Measurements from ENCODE around the gene TRIM47.
A peak's percentile ranks its signal among the peaks of the same experiment; 100 is the strongest.

TRIM47 gene

DNA sequence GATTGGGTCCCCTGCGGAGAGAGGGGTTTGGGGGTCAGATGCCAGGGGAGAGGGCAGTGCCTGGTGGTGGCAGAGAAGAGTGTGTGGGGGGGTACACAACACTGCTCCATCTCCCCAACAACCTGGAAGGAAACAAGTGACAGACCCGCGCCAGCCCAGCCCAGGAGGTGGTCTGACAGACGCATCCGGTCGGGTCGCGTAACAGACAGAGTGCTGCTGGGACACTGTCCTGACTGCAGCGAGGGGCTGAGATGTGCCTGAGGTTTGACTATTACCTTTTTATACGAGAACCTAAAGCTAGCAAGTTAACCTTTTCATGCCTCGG is 50.3 kb downstream of the TRIM47 start:
- DNase-seq = no peak

DNA sequence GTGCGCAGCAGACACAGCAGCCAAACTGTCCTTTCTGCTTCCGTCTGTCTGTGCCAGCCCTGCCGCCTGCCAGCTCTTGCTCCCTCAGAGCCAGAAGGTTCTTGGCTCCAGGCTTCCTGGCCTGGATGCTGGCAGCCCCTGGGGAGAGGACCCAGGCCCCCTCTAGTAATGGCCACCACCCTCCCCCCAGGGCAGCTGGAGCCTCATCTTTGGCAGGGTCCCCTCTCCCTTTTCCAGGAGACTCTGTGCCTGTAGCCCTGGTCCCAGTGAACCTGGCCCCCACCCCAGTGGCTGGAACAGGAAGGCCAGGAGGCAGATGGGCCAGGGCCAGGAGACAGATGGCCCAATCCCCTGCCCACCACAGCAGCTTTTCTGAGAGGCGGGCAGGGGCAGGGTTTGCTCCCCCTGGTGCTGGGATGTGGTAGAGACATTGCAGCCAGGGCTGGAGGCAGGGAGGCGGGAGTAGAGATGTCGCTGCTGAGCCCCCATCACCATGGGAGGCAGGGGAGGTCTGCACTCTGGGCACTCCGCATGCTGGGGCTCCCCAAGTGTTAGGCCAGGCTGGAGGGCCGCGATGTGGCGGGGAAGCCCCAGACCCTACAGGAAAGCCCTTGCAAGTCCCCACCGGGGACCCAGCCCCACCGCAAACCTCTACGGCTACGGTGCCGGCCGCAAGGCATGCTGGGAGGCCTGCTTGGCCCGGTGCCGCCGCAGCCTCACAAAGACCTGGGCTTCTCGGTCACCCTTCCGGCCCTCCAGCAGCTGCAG is 50.9 kb downstream of the TRIM47 start:
- DNase-seq = peak; percentile 83

DNA sequence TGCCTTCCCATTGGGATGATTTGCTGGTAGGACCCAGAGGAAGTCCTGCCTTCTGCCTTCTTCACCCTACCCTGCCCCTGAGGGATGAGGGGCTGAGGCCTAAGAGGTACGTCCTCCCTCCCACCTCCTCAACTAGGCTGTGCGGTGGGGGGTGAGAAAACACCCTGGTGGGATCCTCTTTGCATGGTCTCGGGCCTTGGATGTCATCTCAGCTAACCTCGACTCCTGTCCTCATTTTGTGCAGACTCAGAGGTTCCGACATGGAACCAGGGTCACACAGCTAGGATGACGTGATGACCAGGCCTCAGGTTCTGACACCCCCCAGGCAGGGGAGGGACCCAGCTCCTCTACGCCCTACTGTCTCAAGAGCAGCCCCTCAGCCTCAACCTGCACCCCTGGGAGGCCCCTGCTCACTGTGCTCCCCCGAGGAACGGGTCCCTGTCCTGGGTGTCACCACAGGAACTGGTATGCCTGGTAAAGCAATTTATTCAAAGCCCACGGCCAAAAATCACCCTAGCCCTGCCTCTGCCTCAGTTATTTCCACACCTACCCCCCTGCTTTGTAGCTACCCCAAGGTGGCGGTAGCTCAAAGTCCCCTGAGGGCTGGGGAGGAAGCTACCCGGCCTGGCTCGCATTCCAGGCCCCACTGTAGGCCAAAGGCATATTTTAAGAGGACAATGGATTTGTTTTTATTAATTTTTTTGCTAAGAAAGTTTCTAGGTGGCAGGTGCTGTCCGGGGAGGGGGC is 51.6 kb downstream of the TRIM47 start:
- no peak for DNase-seq

DNA sequence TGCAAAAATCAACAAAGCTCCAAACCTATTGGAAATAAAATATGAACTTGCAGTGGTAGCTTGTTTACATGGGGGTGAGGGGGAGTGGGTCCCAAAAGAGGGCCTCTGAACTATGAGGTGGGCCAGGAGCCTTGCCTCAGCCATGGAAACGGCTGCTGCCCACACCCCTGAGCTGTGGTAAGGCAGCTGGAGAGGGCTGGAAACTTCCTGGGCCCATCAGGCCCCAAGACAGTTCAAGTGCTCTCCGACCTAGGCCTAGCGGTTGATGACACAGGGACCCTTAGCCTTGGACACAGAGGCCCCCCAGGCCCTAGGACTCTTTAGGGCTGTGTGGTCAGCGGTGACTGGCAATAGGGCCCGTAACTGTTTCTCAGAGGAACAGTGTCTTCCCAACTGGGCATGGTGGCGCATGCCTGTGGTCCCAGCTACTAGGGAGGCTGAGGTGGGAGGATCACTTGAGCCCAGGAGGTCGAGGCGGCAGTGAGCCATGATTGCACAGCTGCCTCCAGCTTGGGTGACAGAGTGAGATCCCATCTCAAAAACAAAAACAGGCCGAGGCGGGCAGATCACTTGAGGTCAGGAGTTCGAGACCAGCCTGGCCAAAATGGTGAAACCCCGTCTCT is 52.5 kb downstream of the TRIM47 start:
- no peak for DNase-seq

DNA sequence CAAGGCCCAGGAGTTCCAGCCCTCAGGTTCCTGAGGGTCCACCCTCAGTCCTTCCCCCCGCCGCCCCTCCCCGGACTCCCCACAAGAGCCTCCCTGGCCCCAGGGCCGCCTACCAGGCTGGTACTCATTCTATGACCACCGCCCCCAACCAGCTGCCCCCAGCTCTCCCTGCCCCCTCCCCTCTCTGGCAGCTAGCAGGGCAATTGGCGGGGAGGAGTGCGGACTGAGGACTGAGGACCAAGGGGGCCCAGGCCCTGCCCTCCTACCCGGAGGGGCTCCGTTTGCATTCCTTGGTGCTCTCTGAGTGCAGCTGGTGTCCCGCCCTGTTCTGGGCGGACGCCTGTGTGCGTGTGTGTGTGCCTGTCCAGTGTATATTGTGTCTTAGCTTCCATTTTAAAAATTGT is 53.2 kb downstream of the TRIM47 start:
- no peak for DNase-seq

DNA sequence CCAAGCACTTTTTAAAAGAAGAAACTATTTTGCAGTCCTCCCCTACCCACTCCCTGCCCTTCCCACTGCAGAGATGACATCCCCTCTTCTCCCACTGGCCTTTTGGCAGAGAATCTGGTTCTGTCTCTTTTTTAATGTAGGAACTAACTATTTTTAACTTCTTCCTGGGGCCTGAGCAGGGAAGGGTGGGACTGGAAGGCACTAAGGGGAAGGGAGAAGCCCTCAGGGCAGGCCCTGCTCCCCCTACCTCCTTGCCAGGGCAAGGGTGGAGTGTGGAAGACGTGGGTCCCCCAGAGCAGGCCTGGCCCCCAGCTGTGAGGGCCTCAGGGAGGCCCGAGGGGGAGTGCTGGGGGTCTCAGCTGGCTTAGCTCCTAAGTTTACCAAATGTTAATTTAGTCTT is 53.7 kb downstream of the TRIM47 start:
- no peak for DNase-seq

Measured in NCI-H524 treated with DMSO at 0.1 percent for 48 hours (cell line).